NCI-H2227 (cell line): ENCODE data around the gene NXPH2.
"Not testable (repeated sequence)": the region's sequence is repeated elsewhere in the genome, so short reads cannot be mapped to it uniquely, and the experiment has no call there.

Experiments
- DNase-seq: peaks from one replicate; lab custom pipeline; 2025; ENCODE audit not compliant: unreplicated experiment; lab: John Stamatoyannopoulos, UW

NXPH2 gene

GRCh38 chr2:138760676-138761075 is 19.5 kb downstream of the NXPH2 start:
- no peak for DNase-seq

GRCh38 chr2:138757384-138757783 is 22.8 kb downstream of the NXPH2 start:
- DNase-seq, result no peak

- no peak for DNase-seq
These were observed 27.8 kb downstream of the NXPH2 start for GRCh38 chr2:138752197-138752956.

GRCh38 chr2:138744713-138745112 is 35.5 kb downstream of the NXPH2 start:
- DNase-seq, result peak; percentile 24

GRCh38 chr2:138742441-138743057 is 37.6 kb downstream of the NXPH2 start:
- DNase-seq, result no peak

- no peak for DNase-seq
These were observed 38.3 kb downstream of the NXPH2 start for GRCh38 chr2:138741851-138742250.

GRCh38 chr2:138737009-138737554 is 43.1 kb downstream of the NXPH2 start:
- DNase-seq, result not testable (repeated sequence)

GRCh38 chr2:138732651-138733050 is 47.5 kb downstream of the NXPH2 start:
- no peak for DNase-seq

GRCh38 chr2:138730497-138731030 is 49.6 kb downstream of the NXPH2 start:
- no peak for DNase-seq

- no peak for DNase-seq
These were observed 52.2 kb downstream of the NXPH2 start for GRCh38 chr2:138727956-138728355.

GRCh38 chr2:138726681-138727080 is 53.5 kb downstream of the NXPH2 start:
- DNase-seq, result no peak

GRCh38 chr2:138724729-138725459 is 55.3 kb downstream of the NXPH2 start:
- peak; percentile 21 for DNase-seq

GRCh38 chr2:138724327-138724726 is 55.9 kb downstream of the NXPH2 start:
- DNase-seq, result peak; percentile 41

- no peak for DNase-seq
These were observed 56.8 kb downstream of the NXPH2 start for GRCh38 chr2:138723196-138723987.

GRCh38 chr2:138722316-138722715 is 57.9 kb downstream of the NXPH2 start:
- no peak for DNase-seq

- no peak for DNase-seq
These were observed 60.0 kb downstream of the NXPH2 start for GRCh38 chr2:138720035-138720838.

GRCh38 chr2:138718405-138718804 is 61.8 kb downstream of the NXPH2 start:
- DNase-seq, result no peak

GRCh38 chr2:138716183-138716582 is 64.0 kb downstream of the NXPH2 start:
- DNase-seq, result no peak

- DNase-seq, result no peak
These were observed 66.7 kb downstream of the NXPH2 start for GRCh38 chr2:138713504-138713903.

- DNase-seq, result no peak
These were observed 67.1 kb downstream of the NXPH2 start for GRCh38 chr2:138713069-138713496.
